ENCODE results near the gene COPS9. TPM values are rescaled to one million over a fixed set of nuclear protein-coding genes. Genes with fewer than 3 reads are reported as not detected.

Gene COPS9
- total RNA-seq, 4 donors from 2014 or later, result 120 to 172 (median 142) TPM

- no peak for DNase-seq (ENCODE audit: low spot score in 2 of 2)
- H3K4me3 ChIP-seq (ENCODE audit: low read depth, poor library complexity, severe bottlenecking), result no peak overlapping the region
- 77 to 85% methylated on average over 13 of the region's 13 CpGs for WGBS, 2 donors
- TF ChIP-seq POLR2A (IDR thresholded peaks at IDR 0.05), result no peak
- TF ChIP-seq CTCF (IDR thresholded peaks at IDR 0.05), result no peak
- intact Hi-C loops (cut with DNase I; ENCODE audit: low total_unique reads), result loop anchor here (10.0 kb wide), 1 partner anchor 1111 kb away; no protein-coding TSS in a partner anchor
Measured at GRCh38 chr2:240145461-240145860, 9.4 kb upstream of the COPS9 start.

GRCh38 chr2:240144649-240145261 lies 8.7 kb upstream of the COPS9 start:
- DNase-seq (ENCODE audit: low spot score in 2 of 2), result no peak
- WGBS, 2 donors, result 77 to 78% methylated on average over 20 of the region's 20 CpGs
- H3K4me3 ChIP-seq (ENCODE audit: low read depth, poor library complexity, severe bottlenecking), result no peak overlapping the region
- TF ChIP-seq CTCF (IDR thresholded peaks at IDR 0.05) (no peak), POLR2A (IDR thresholded peaks at IDR 0.05) (no peak)
- intact Hi-C loops (cut with DNase I; ENCODE audit: low total_unique reads), result loop anchor here (5.0 to 10.0 kb wide), 2 partner anchors 87 to 1110 kb away; no protein-coding TSS in a partner anchor

GRCh38 chr2:240143801-240144648 lies 7.9 kb upstream of the COPS9 start:
- 44 to 45% methylated on average over 28 to 29 of the region's 36 CpGs for WGBS, 2 donors
- peak; percentile 45 to 94 for DNase-seq (ENCODE audit: low spot score in 2 of 2)
- peak in 1 of 3 donors; percentile 86 for TF ChIP-seq CTCF (IDR thresholded peaks at IDR 0.05)
- no peak for TF ChIP-seq POLR2A (IDR thresholded peaks at IDR 0.05)
- no peak overlapping the region for H3K4me3 ChIP-seq (ENCODE audit: low read depth, poor library complexity, severe bottlenecking)
- intact Hi-C loops (cut with DNase I; ENCODE audit: low total_unique reads), result loop anchor here (5.0 to 10.0 kb wide), 2 partner anchors 87 to 1109 kb away; no protein-coding TSS in a partner anchor

- no peak for TF ChIP-seq POLR2A (IDR thresholded peaks at IDR 0.05)
- TF ChIP-seq CTCF (IDR thresholded peaks at IDR 0.05), result no peak
- H3K4me3 ChIP-seq (ENCODE audit: low read depth, poor library complexity, severe bottlenecking), result no peak overlapping the region
- intact Hi-C loops (cut with DNase I; ENCODE audit: low total_unique reads), result loop anchor here (5.0 to 10.0 kb wide), 2 partner anchors 86 to 1108 kb away; no protein-coding TSS in a partner anchor
- no peak for DNase-seq (ENCODE audit: low spot score in 2 of 2)
- WGBS, 2 donors, result 55 to 60% methylated on average over 5 to 6 of the region's 6 CpGs
Measured at GRCh38 chr2:240143276-240143675, 7.2 kb upstream of the COPS9 start.

GRCh38 chr2:240142859-240143258 lies 6.8 kb upstream of the COPS9 start:
- intact Hi-C loops (cut with DNase I; ENCODE audit: low total_unique reads), result loop anchor here (5.0 to 10.0 kb wide), 2 partner anchors 86 to 1108 kb away; no protein-coding TSS in a partner anchor
- DNase-seq (ENCODE audit: low spot score in 2 of 2), result no peak
- TF ChIP-seq POLR2A (IDR thresholded peaks at IDR 0.05) (no peak), CTCF (IDR thresholded peaks at IDR 0.05) (no peak)
- H3K4me3 ChIP-seq (ENCODE audit: low read depth, poor library complexity, severe bottlenecking), result no peak overlapping the region
- WGBS, 2 donors, result 89 to 90% methylated on average over 5 of the region's 5 CpGs
